GM23248 (cell line): ENCODE data around the gene CNTLN.

ENCODE experiments used
- EZH2 ChIP-seq: fragments of 200-600 bp; sonication (generic); IDR thresholded peaks from 2 replicates; pipeline ENCODE4 v1.6.1; 2018; ENCODE audit warnings: antibody characterized with exemption, mild to moderate bottlenecking; ENCODE audit not compliant: insufficient read depth, poor library complexity, severe bottlenecking
- EZH2phosphoT487 ChIP-seq: fragments of 200-600 bp; sonication (generic); IDR thresholded peaks from 2 replicates; pipeline ENCODE4 v1.6.1; 2018; ENCODE audit warnings: antibody characterized with exemption, moderate library complexity, mild to moderate bottlenecking, low read depth; ENCODE audit not compliant: insufficient read depth

DNA sequence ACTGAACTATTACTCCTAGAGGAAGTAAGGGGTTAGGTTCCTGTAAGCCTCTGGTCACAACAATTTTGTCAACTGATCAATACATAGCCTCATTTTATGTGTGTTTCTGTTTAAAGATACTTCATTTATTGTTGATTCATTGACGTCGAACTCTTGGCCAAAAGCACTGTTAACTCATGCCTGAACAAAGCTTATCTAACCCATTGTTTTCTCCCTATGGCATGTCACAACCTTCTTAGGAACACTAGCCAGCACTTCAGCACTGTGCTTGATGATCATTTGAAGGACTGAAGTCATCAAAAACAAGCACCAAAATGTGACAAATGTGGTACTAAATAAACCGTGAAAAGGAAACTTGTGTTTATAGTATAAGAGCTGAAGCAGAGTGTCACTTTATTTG, 13.5 kb downstream of the CNTLN start:
- TF ChIP-seq EZH2phosphoT487 (no peak), EZH2 (no peak)
